Measurements from ENCODE around the gene SYP.
"Not testable (repeated sequence)": the region's sequence is repeated elsewhere in the genome, so short reads cannot be mapped to it uniquely, and the experiment has no call there.

The SYP gene

GRCh38 chrX:49176421-49177326 lies 23.3 kb downstream of the SYP start:
- Mint-ChIP-seq H3K27me3 (no peaks in the 10 kb centered on the region), H3K9me3 (no peaks in the 10 kb centered on the region), H3K4me1 (peaks cover 48% of the 10 kb centered on the region), H3K36me3 (peaks cover 56% of the 10 kb centered on the region), H3K4me3 (no peak overlapping the region), H3K27ac (no peak overlapping the region)
- CTCF ChIA-PET: interaction anchor here (0.7 kb wide), 1 partner anchor 18 kb away, joined by 3 read pairs; no protein-coding TSS in a partner anchor
- no peak for DNase-seq

GRCh38 chrX:49175435-49176274 lies 24.3 kb downstream of the SYP start:
- Mint-ChIP-seq H3K4me1 (peaks cover 51% of the 10 kb centered on the region), H3K9me3 (no peaks in the 10 kb centered on the region), H3K27me3 (no peaks in the 10 kb centered on the region), H3K36me3 (peaks cover 52% of the 10 kb centered on the region), H3K27ac (no peak overlapping the region), H3K4me3 (no peak overlapping the region)
- DNase-seq: no peak
- CTCF ChIA-PET: no interaction called here

- CTCF ChIA-PET: no interaction called here
- H3K27ac Mint-ChIP-seq: peak overlapping the region; percentile 45
Observed at GRCh38 chrX:49174723-49175122, 25.3 kb downstream of the SYP start.

GRCh38 chrX:49173544-49173943 lies 26.4 kb downstream of the SYP start:
- not testable (repeated sequence) for DNase-seq, H3K27me3 Mint-ChIP-seq, H3K9me3 Mint-ChIP-seq, H3K27ac Mint-ChIP-seq
- H3K4me3 Mint-ChIP-seq: peak overlapping the region; percentile 81
- CTCF ChIA-PET: interaction anchor here (2.6 kb wide), 1 partner anchor 19 kb away, joined by 12 read pairs; no protein-coding TSS in a partner anchor
- peaks cover 38% of the 10 kb centered on the region for H3K36me3 Mint-ChIP-seq
- H3K4me1 Mint-ChIP-seq: peaks cover 47% of the 10 kb centered on the region

More at GRCh38 chrX:49174723-49175122, 25.3 kb downstream of the SYP start:
- H3K27me3 Mint-ChIP-seq: no peaks in the 10 kb centered on the region
- H3K36me3 Mint-ChIP-seq: peaks cover 46% of the 10 kb centered on the region
- no peak for DNase-seq
- peaks cover 51% of the 10 kb centered on the region for H3K4me1 Mint-ChIP-seq
- H3K9me3 Mint-ChIP-seq: no peaks in the 10 kb centered on the region
- no peak overlapping the region for H3K4me3 Mint-ChIP-seq

GRCh38 chrX:49172280-49172780 lies 27.7 kb downstream of the SYP start:
- CTCF ChIA-PET: interaction anchor here (2.6 kb wide), 1 partner anchor 20 kb away, joined by 12 read pairs; no protein-coding TSS in a partner anchor
- peak overlapping the region; percentile 81 for H3K4me3 Mint-ChIP-seq
- peaks cover 34% of the 10 kb centered on the region for H3K36me3 Mint-ChIP-seq
- H3K4me1 Mint-ChIP-seq: peaks cover 51% of the 10 kb centered on the region
- no peaks in the 10 kb centered on the region for H3K9me3 Mint-ChIP-seq
- H3K27me3 Mint-ChIP-seq: no peaks in the 10 kb centered on the region
- peak overlapping the region; percentile 87 for H3K27ac Mint-ChIP-seq
- DNase-seq: peak; percentile 82

- CTCF ChIA-PET: interaction anchor here (2.6 kb wide), 1 partner anchor 21 kb away, joined by 12 read pairs; no protein-coding TSS in a partner anchor
- Mint-ChIP-seq H3K4me1 (peaks cover 52% of the 10 kb centered on the region), H3K36me3 (peaks cover 32% of the 10 kb centered on the region), H3K27ac (peak within 1 kb of the TSS; percentile 87), H3K4me3 (peak within 1 kb of the TSS; percentile 81), H3K27me3 (no peaks in the 10 kb centered on the region), H3K9me3 (no peaks in the 10 kb centered on the region)
- peak; percentile 75 for DNase-seq
Observed at GRCh38 chrX:49171752-49172279, 28.2 kb downstream of the SYP start, which contains the start of gene PLP2. Gene PLP2 (plus strand): TSS chrX:49171898. CDS start chrX:49172001, 103 bp downstream.

- CTCF ChIA-PET: interaction anchor here (0.9 to 3.3 kb wide), 2 partner anchors 8 to 12 kb away, joined by 3 to 21 read pairs; no protein-coding TSS in a partner anchor
- peak overlapping the region; percentile 82 for H3K4me3 Mint-ChIP-seq
Observed at GRCh38 chrX:49167740-49168108, 32.3 kb downstream of the SYP start.

GRCh38 chrX:49166914-49167739 lies 32.9 kb downstream of the SYP start:
- Mint-ChIP-seq H3K4me3 (peak overlapping the region; percentile 82), H3K27ac (peak overlapping the region; percentile 97), H3K4me1 (peaks cover 48% of the 10 kb centered on the region), H3K27me3 (no peaks in the 10 kb centered on the region), H3K9me3 (no peaks in the 10 kb centered on the region), H3K36me3 (no peaks in the 10 kb centered on the region)
- DNase-seq: peak; percentile 73
- CTCF ChIA-PET: interaction anchor here (0.9 to 3.3 kb wide), 4 partner anchors 8 to 25 kb away, joined by 3 to 21 read pairs (median 4); no protein-coding TSS in a partner anchor

More at GRCh38 chrX:49167740-49168108, 32.3 kb downstream of the SYP start:
- Mint-ChIP-seq H3K9me3 (no peaks in the 10 kb centered on the region), H3K4me1 (peaks cover 50% of the 10 kb centered on the region), H3K27me3 (no peaks in the 10 kb centered on the region), H3K36me3 (peaks cover 2% of the 10 kb centered on the region), H3K27ac (peak overlapping the region; percentile 97)
- no peak for DNase-seq

- peak overlapping the region; percentile 82 for H3K4me3 Mint-ChIP-seq
- H3K36me3 Mint-ChIP-seq: no peaks in the 10 kb centered on the region
- peak overlapping the region; percentile 97 for H3K27ac Mint-ChIP-seq
- CTCF ChIA-PET: interaction anchor here (1.2 to 3.3 kb wide), 3 partner anchors 11 to 26 kb away, joined by 3 to 21 read pairs (median 5); no protein-coding TSS in a partner anchor
- no peaks in the 10 kb centered on the region for H3K9me3 Mint-ChIP-seq
- DNase-seq: peak; percentile 82
- H3K4me1 Mint-ChIP-seq: peaks cover 43% of the 10 kb centered on the region
- H3K27me3 Mint-ChIP-seq: no peaks in the 10 kb centered on the region
Observed at GRCh38 chrX:49165901-49166881, 33.8 kb downstream of the SYP start.

- CTCF ChIA-PET: interaction anchor here (1.5 kb wide), 1 partner anchor 9 kb away, joined by 4 read pairs; no protein-coding TSS in a partner anchor
- Mint-ChIP-seq H3K27ac (peak overlapping the region; percentile 90), H3K4me1 (peaks cover 43% of the 10 kb centered on the region), H3K27me3 (peaks cover 6% of the 10 kb centered on the region), H3K9me3 (no peaks in the 10 kb centered on the region), H3K4me3 (peak overlapping the region; percentile 76), H3K36me3 (no peaks in the 10 kb centered on the region)
- no peak for DNase-seq
Observed at GRCh38 chrX:49164589-49165360, 35.2 kb downstream of the SYP start.

GRCh38 chrX:49163555-49164419 lies 36.2 kb downstream of the SYP start:
- Mint-ChIP-seq H3K27ac (peak overlapping the region; percentile 90), H3K36me3 (no peaks in the 10 kb centered on the region), H3K9me3 (no peaks in the 10 kb centered on the region), H3K4me3 (peak overlapping the region; percentile 76), H3K27me3 (peaks cover 12% of the 10 kb centered on the region), H3K4me1 (peaks cover 39% of the 10 kb centered on the region)
- CTCF ChIA-PET: interaction anchor here (0.9 to 1.5 kb wide), 2 partner anchors 8 to 22 kb away, joined by 3 to 4 read pairs; no protein-coding TSS in a partner anchor
- DNase-seq: peak; percentile 85
